Stimulated activated CD8-positive, alpha-beta memory T cell treated with anti-CD3 and anti-CD28 coated beads, Interleukin-7, amount 100 ng/mL, for 24 hours (primary cell): ENCODE results near the gene ABCA3.

Experiments
- DNase-seq: peaks from one replicate; pipeline ENCODE4 v3.0.0-alpha.2; 2020; ENCODE audit warnings: low read depth

ABCA3 gene

GRCh38 chr16:2233872-2234812, 106.4 kb downstream of the ABCA3 start:
- no peak for DNase-seq

- no peak for DNase-seq
These were observed 107.3 kb downstream of the ABCA3 start for GRCh38 chr16:2233046-2233775.

- DNase-seq: no peak
These were observed 108.2 kb downstream of the ABCA3 start for GRCh38 chr16:2232094-2232990.

- DNase-seq: no peak
These were observed 109.3 kb downstream of the ABCA3 start for GRCh38 chr16:2231016-2231931.

GRCh38 chr16:2230376-2230775, 110.2 kb downstream of the ABCA3 start:
- DNase-seq: no peak

- no peak for DNase-seq
These were observed 110.8 kb downstream of the ABCA3 start for GRCh38 chr16:2229632-2230250.

- no peak for DNase-seq
These were observed 111.4 kb downstream of the ABCA3 start for GRCh38 chr16:2229091-2229490.

GRCh38 chr16:2228161-2228824, 112.2 kb downstream of the ABCA3 start:
- no peak for DNase-seq

GRCh38 chr16:2226918-2227317, 113.6 kb downstream of the ABCA3 start:
- DNase-seq: no peak

GRCh38 chr16:2226245-2226793, 114.2 kb downstream of the ABCA3 start:
- DNase-seq: no peak
